Limb (tissue), 2 donors: ENCODE measurements around the gene ZNF217.
A peak's percentile ranks its signal among the peaks of the same experiment; 100 is the strongest.
"Not testable (repeated sequence)": the region's sequence is repeated elsewhere in the genome, so short reads cannot be mapped to it uniquely, and the experiment has no call there.

ENCODE experiments used
- DNase-seq, 2 donors: peaks; one replicate each; pipeline ENCODE4 v3.0.0-alpha.2; 2016; ENCODE audit errors: extremely low spot score in 2 of 2

Gene ZNF217

GRCh38 chr20:53532654-53533312 is 60.9 kb downstream of the ZNF217 start:
- not testable (repeated sequence) for DNase-seq

- no peak for DNase-seq
These were observed 63.2 kb downstream of the ZNF217 start for GRCh38 chr20:53530440-53530839.

- DNase-seq: no peak
These were observed 64.0 kb downstream of the ZNF217 start for GRCh38 chr20:53529658-53530057.

- no peak for DNase-seq
These were observed 66.4 kb downstream of the ZNF217 start for GRCh38 chr20:53527196-53527595.

GRCh38 chr20:53524589-53525312 is 68.9 kb downstream of the ZNF217 start:
- peak in 1 of 2 donors; percentile 46 for DNase-seq

GRCh38 chr20:53523615-53524014 is 70.0 kb downstream of the ZNF217 start:
- DNase-seq: not testable (repeated sequence)

GRCh38 chr20:53522696-53523095 is 70.9 kb downstream of the ZNF217 start:
- DNase-seq: no peak

- DNase-seq: no peak
These were observed 71.6 kb downstream of the ZNF217 start for GRCh38 chr20:53522026-53522425.

GRCh38 chr20:53521421-53521820 is 72.2 kb downstream of the ZNF217 start:
- DNase-seq: not testable (repeated sequence)

GRCh38 chr20:53517146-53517545 is 76.5 kb downstream of the ZNF217 start:
- no peak for DNase-seq
